VCaP (cell line): ENCODE results near the gene CERS6.

ENCODE experiments used
- H3K27ac ChIP-seq: fragments of 450-650 bp; 2 replicates; pipeline ENCODE4 v1.5.1; 2017
- CTCF ChIP-seq: fragments of 450-650 bp; conservative IDR thresholded peaks from 2 replicates; pipeline ENCODE4 v1.5.1; 2017; ENCODE audit warnings: mild to moderate bottlenecking, moderate library complexity

The CERS6 gene

GRCh38 chr2:168708080-168708479, 252.0 kb downstream of the CERS6 start:
- no peak for TF ChIP-seq CTCF
- H3K27ac ChIP-seq = peak overlapping the region; percentile 96

- H3K27ac ChIP-seq = no peak overlapping the region
- no peak for TF ChIP-seq CTCF
Measured at GRCh38 chr2:168710754-168711467, 254.8 kb downstream of the CERS6 start.

- TF ChIP-seq CTCF = no peak
- H3K27ac ChIP-seq = no peak overlapping the region
Measured at GRCh38 chr2:168712053-168712452, 256.0 kb downstream of the CERS6 start.

GRCh38 chr2:168713325-168713724, 257.3 kb downstream of the CERS6 start:
- H3K27ac ChIP-seq = no peak overlapping the region
- TF ChIP-seq CTCF = no peak

- H3K27ac ChIP-seq = no peak overlapping the region
- TF ChIP-seq CTCF = no peak
Measured at GRCh38 chr2:168715849-168716248, 259.8 kb downstream of the CERS6 start.

- H3K27ac ChIP-seq = no peak overlapping the region
- no peak for TF ChIP-seq CTCF
Measured at GRCh38 chr2:168716839-168717238, 260.8 kb downstream of the CERS6 start.

GRCh38 chr2:168717790-168718502, 261.9 kb downstream of the CERS6 start:
- no peak overlapping the region for H3K27ac ChIP-seq
- no peak for TF ChIP-seq CTCF
